ENCODE results near the gene C3orf33. TPM values are rescaled to one million over a fixed set of nuclear protein-coding genes. Genes with fewer than 3 reads are reported as not detected.

Gene C3orf33
- total and polyA plus RNA-seq, 9 of the 15 experiments (the other 6 are each of a cell fraction or from before 2014, with no cell fraction given): 4.1 to 10.2 (median 6.0) TPM

GRCh38 chr3:155853214-155854140 is 47.4 kb upstream of the C3orf33 start (continued):
- TF ChIP-seq ZNF280B (CRISPR knock-in tag; IDR thresholded peaks at IDR 0.05) (no peak), TCF15 (CRISPR knock-in tag; IDR thresholded peaks at IDR 0.05) (no peak), FOXJ2 (tag; IDR thresholded peaks at IDR 0.05) (0 out of 2 replicates have a peak, but pooled peaks have one; percentile 4), NFRKB (IDR thresholded peaks at IDR 0.05; ENCODE audit: low read depth) (no peak), IRF9 (tag; IDR thresholded peaks at IDR 0.05) (no peak), ZNF316 (IDR thresholded peaks at IDR 0.05) (no peak), KHSRP (IDR thresholded peaks at IDR 0.05) (no peak), SIX5 (IDR thresholded peaks at IDR 0.05; ENCODE audit: borderline replicate concordance in 1 of 2, insufficient read depth in 1 of 2, low read depth in 1 of 2, low read length in 2 of 2) (no peak), KAT2B (IDR thresholded peaks at IDR 0.05; ENCODE audit: low read depth, low read length) (no peak), E2F1 (CRISPR knock-in tag; IDR thresholded peaks at IDR 0.05) (peak; percentile 61), NCOA4 (IDR thresholded peaks at IDR 0.05; ENCODE audit: partially characterized antibody) (no peak), HDGF (IDR thresholded peaks at IDR 0.05) (no peak), ZBTB17 (CRISPR knock-in tag; IDR thresholded peaks at IDR 0.05) (no peak), FOXP1 (CRISPR knock-in tag; IDR thresholded peaks at IDR 0.05) (peak; percentile 17; the same call in 1 of the 2 replicates), TAF7 (tag; IDR thresholded peaks at IDR 0.05) (no peak), ZNF232 (CRISPR knock-in tag; IDR thresholded peaks at IDR 0.05) (no peak), RBM17 (IDR thresholded peaks at IDR 0.05; ENCODE audit: borderline replicate concordance, low read depth, low read length) (no peak), BCLAF1 (IDR thresholded peaks at IDR 0.05; ENCODE audit: borderline replicate concordance in 1 of 2, control insufficient read depth in 1 of 2, low read depth in 2 of 2, low read length in 1 of 2) (no peak), TBL1XR1 (IDR thresholded peaks at IDR 0.05; ENCODE audit: low read length in 2 of 2) (no peak), TCF7 (IDR thresholded peaks at IDR 0.05; ENCODE audit: borderline replicate concordance) (peak; percentile 31; the same call in 1 of the 2 replicates), SUPT5H (IDR thresholded peaks at IDR 0.05) (no peak)
